ENCODE results near the gene FRMD1. TPM values are rescaled to one million over a fixed set of nuclear protein-coding genes. Genes with fewer than 3 reads are reported as not detected.

FRMD1 gene
- total and polyA plus RNA-seq, 2 of the 8 experiments (the other 6 are each of a cell fraction or from before 2014, with no cell fraction given) = 0.36 TPM; not detected in 1

GRCh38 chr6:168127384-168127868 is 48.4 kb upstream of the FRMD1 start:
- Histone ChIP-seq H2BK15ac (ENCODE audit: low read length) (no peak overlapping the region), H2AFZ (ENCODE audit: low read length) (no peak overlapping the region), H3K79me1 (ENCODE audit: low read depth, low read length) (no peaks in the 10 kb centered on the region), H3K79me2 (ENCODE audit: control insufficient read depth in 1 of 2, insufficient read depth in 2 of 2, low read length in 2 of 2) (no peaks in the 10 kb centered on the region), H3K27me3 (replicated peaks in 1 of 4; ENCODE audit: control insufficient read depth in 3 of 4, extremely low read depth in 1 of 4, insufficient read depth in 3 of 4, low read length in 3 of 4) (peaks cover 0 to 9% (median 7%) of the 10 kb centered on the region in 4 experiments; a peak in 4 of 7 replicates), H3K56ac (replicated peaks; ENCODE audit: insufficient read length, low read depth, low read length) (no peak overlapping the region), H3K27ac (ENCODE audit: low read depth, low read length) (no peak overlapping the region), H2BK20ac (ENCODE audit: low read length) (no peak overlapping the region), H3K4me2 (ENCODE audit: insufficient read depth in 1 of 2, low read depth in 2 of 2, low read length in 2 of 2) (no peak overlapping the region), H3K23me2 (ENCODE audit: low read depth, low read length) (no peaks in the 10 kb centered on the region), H3K9me3 (ENCODE audit: insufficient read depth in 2 of 2, low read depth in 1 of 2, low read length in 1 of 2) (no peaks in the 10 kb centered on the region), H3K9ac (replicated peaks in 1 of 4; ENCODE audit: extremely low read depth in 1 of 4, low read depth in 3 of 4, low read length in 3 of 4) (no peak overlapping the region), H3K14ac (ENCODE audit: insufficient read length) (no peak overlapping the region), H3K4ac (replicated peaks; ENCODE audit: insufficient read length, low read depth, low read length) (no peak overlapping the region), H2BK120ac (replicated peaks; ENCODE audit: low read depth, low read length) (no peak overlapping the region), H3K4me3 (ENCODE audit: extremely low read depth in 1 of 4, insufficient read depth in 2 of 4, low read depth in 3 of 4, low read length in 4 of 4) (no peak overlapping the region), H4K8ac (ENCODE audit: extremely low read depth, insufficient read depth, low read length) (no peak overlapping the region), H4K20me1 (replicated peaks in 1 of 2; ENCODE audit: control insufficient read depth in 1 of 2, insufficient read depth in 2 of 2, low read length in 2 of 2) (no peaks in the 10 kb centered on the region), H3K36me3 (ENCODE audit: control insufficient read depth in 2 of 4, insufficient read depth in 4 of 4, low read length in 3 of 4) (no peaks in the 10 kb centered on the region), H2BK5ac (ENCODE audit: low read depth, low read length) (no peak overlapping the region), H3K4me1 (replicated peaks in 1 of 4; ENCODE audit: control insufficient read depth in 3 of 4, insufficient read depth in 4 of 4, low read length in 3 of 4) (peaks cover 6 to 13% (median 8%) of the 10 kb centered on the region in 4 experiments), H2AK5ac (ENCODE audit: low read depth, low read length) (no peak overlapping the region), H4K5ac (ENCODE audit: insufficient read length, low read depth, low read length) (no peak overlapping the region), H3K23ac (ENCODE audit: insufficient read length) (no peak overlapping the region), H2BK12ac (ENCODE audit: low read depth, low read length) (no peak overlapping the region), H3K18ac (ENCODE audit: extremely low read depth, low read length) (no peak overlapping the region), H4K91ac (replicated peaks; ENCODE audit: insufficient read length, low read length) (no peak overlapping the region)
- DNase-seq (ENCODE audit: low read depth in 1 of 2, low spot score in 2 of 2) (no peak), FAIRE-seq (no peak)
- POLR2A ChIA-PET (ENCODE audit: partially characterized antibody) = no interaction called here
- CTCF ChIA-PET (ENCODE audit: partially characterized antibody) = interaction anchor here (1.2 to 8.2 kb wide), 2 partner anchors 10 to 57 kb away, joined by 3 to 54 read pairs; no protein-coding TSS in a partner anchor
- 87% methylated on average over 10 of the region's 10 CpGs; no CpG with 5 or more reads in 1 of the 2 experiments for WGBS, 2 experiments (ENCODE audit: extremely low coverage in 1 of 2, insufficient coverage in 1 of 2, insufficient read length in 1 of 2, insufficient replicate concordance in 2 of 2, low coverage in 1 of 2, low lambda C conversion rate in 2 of 2, missing lambda C conversion rate in 1 of 2)
- no peak for TF ChIP-seq KDM4A (IDR thresholded peaks at IDR 0.05; ENCODE audit: low read depth, low read length, severe bottlenecking)
- TF ChIP-seq BACH1 (IDR thresholded peaks at IDR 0.05; ENCODE audit: low read length) = no peak
- no peak for TF ChIP-seq GABPA (IDR thresholded peaks at IDR 0.05; ENCODE audit: borderline replicate concordance, insufficient read depth, low read length)
- TF ChIP-seq EP300 (IDR thresholded peaks at IDR 0.05; ENCODE audit: borderline replicate concordance in 1 of 2, low read depth in 2 of 2, low read length in 2 of 2) = no peak
- TF ChIP-seq EZH2 (IDR thresholded peaks at IDR 0.05; ENCODE audit: low read depth, low read length, severe bottlenecking) = no peak
- no peak for TF ChIP-seq BCL11A (IDR thresholded peaks at IDR 0.05; ENCODE audit: low read depth in 2 of 2, low read length in 2 of 2)
- no peak for TF ChIP-seq CBX5 (IDR thresholded peaks at IDR 0.05; ENCODE audit: low read depth, low read length)
- TF ChIP-seq, protein P1, sequence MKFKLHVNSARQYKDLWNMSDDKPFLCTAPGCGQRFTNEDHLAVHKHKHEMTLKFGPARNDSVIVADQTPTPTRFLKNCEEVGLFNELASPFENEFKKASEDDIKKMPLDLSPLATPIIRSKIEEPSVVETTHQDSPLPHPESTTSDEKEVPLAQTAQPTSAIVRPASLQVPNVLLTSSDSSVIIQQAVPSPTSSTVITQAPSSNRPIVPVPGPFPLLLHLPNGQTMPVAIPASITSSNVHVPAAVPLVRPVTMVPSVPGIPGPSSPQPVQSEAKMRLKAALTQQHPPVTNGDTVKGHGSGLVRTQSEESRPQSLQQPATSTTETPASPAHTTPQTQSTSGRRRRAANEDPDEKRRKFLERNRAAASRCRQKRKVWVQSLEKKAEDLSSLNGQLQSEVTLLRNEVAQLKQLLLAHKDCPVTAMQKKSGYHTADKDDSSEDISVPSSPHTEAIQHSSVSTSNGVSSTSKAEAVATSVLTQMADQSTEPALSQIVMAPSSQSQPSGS (IDR thresholded peaks at IDR 0.05; ENCODE audit: low read length) = no peak
- TF ChIP-seq JUND (IDR thresholded peaks at IDR 0.05; ENCODE audit: low read length) = no peak
- TF ChIP-seq HDAC6 (IDR thresholded peaks at IDR 0.05; ENCODE audit: low read depth, low read length) = no peak
- no peak for TF ChIP-seq TBP (IDR thresholded peaks at IDR 0.05; ENCODE audit: low read depth, low read length)
